ENCODE measurements around the gene ADNP. TPM values are rescaled to one million over a fixed set of nuclear protein-coding genes. Genes with fewer than 3 reads are reported as not detected.

ADNP gene
- total and polyA plus RNA-seq, 10 of the 15 experiments (the other 5 are each of a cell fraction or from before 2014, with no cell fraction given), result 23.0 to 74.4 (median 34.9) TPM

DNA sequence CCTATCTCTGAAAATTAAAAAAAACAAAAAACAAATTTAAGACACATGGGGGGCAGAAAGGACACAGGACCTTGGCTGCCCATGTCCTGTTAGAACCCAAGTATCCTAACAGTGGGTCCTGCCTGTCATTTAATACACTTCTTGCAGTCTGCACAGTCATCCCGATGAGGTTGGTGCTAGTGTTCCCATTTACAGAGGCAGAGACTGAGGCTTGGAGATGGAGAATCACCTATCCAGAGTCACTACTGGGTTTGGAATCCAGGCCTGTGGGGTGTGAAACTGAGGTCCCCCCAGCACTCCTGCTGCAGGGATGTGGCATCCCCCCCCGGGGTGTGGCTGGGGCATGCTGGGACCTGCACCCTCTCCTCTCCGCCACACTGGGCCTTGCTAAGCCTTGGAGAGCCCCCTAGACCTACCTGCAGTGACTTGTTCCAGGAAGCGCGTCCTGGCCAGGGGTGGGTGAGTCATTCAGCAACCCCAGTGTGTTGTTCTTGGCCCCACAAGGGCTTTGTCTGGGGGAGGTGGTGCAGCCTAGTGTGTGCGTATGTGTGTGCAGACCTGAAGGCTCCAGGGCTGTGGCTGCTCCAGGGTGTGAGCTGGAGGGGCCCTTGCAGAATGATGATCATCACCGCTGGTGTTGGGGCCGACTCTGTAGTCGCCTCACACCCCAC lies 86.7 kb downstream of the ADNP start (continued):
- TF ChIP-seq, protein P1, sequence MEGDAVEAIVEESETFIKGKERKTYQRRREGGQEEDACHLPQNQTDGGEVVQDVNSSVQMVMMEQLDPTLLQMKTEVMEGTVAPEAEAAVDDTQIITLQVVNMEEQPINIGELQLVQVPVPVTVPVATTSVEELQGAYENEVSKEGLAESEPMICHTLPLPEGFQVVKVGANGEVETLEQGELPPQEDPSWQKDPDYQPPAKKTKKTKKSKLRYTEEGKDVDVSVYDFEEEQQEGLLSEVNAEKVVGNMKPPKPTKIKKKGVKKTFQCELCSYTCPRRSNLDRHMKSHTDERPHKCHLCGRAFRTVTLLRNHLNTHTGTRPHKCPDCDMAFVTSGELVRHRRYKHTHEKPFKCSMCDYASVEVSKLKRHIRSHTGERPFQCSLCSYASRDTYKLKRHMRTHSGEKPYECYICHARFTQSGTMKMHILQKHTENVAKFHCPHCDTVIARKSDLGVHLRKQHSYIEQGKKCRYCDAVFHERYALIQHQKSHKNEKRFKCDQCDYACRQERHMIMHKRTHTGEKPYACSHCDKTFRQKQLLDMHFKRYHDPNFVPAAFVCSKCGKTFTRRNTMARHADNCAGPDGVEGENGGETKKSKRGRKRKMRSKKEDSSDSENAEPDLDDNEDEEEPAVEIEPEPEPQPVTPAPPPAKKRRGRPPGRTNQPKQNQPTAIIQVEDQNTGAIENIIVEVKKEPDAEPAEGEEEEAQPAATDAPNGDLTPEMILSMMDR (IDR thresholded peaks at IDR 0.05 in 2 of 3, conservative IDR thresholded peaks at IDR 0.05 in 1 of 3; ENCODE audit: control insufficient read depth in 2 of 3, extremely low read depth in 1 of 3, insufficient read depth in 1 of 3, low read depth in 3 of 3, low read length in 3 of 3), result peak in 1 of 3 experiments; percentile 6; a peak in 1 of 6 replicates
- TF ChIP-seq SP1 (IDR thresholded peaks at IDR 0.05; ENCODE audit: low read depth, low read length) (peak; percentile 78), RBBP5 (conservative IDR thresholded peaks at IDR 0.05) (no peak), PAX5 (IDR thresholded peaks at IDR 0.05; ENCODE audit: borderline replicate concordance, low read depth, low read length) (peak; percentile 90), IRF5 (IDR thresholded peaks at IDR 0.05; ENCODE audit: borderline replicate concordance) (no peak), SREBF1 (IDR thresholded peaks at IDR 0.05; ENCODE audit: low read length) (no peak), TCF3 (IDR thresholded peaks at IDR 0.05; ENCODE audit: borderline replicate concordance, insufficient read depth, low read depth, low read length) (peak; percentile 66; the same call in 1 of the 2 replicates), RELB (IDR thresholded peaks at IDR 0.05; ENCODE audit: low read depth) (peak; percentile 69; the same call in 1 of the 2 replicates), SMARCA5 (IDR thresholded peaks at IDR 0.05) (peak; percentile 85; the same call in 1 of the 2 replicates), ZNF274 (IDR thresholded peaks at IDR 0.05; ENCODE audit: insufficient read depth, insufficient read length) (no peak), SMAD5 (IDR thresholded peaks at IDR 0.05; ENCODE audit: low read depth) (no peak), ATF2 (IDR thresholded peaks at IDR 0.05; ENCODE audit: low read length) (peak; percentile 43; the same call in 1 of the 2 replicates), ZNF384 (IDR thresholded peaks at IDR 0.05; ENCODE audit: borderline replicate concordance, low read depth, low read length) (no peak), E2F4 (IDR thresholded peaks at IDR 0.05; ENCODE audit: low read depth, low read length) (no peak), BRCA1 (IDR thresholded peaks at IDR 0.05; ENCODE audit: low read depth, low read length) (no peak), RAD21 (IDR thresholded peaks at IDR 0.05; ENCODE audit: insufficient read depth, low read depth, low read length) (peak; percentile 33), POLR2A (IDR thresholded peaks at IDR 0.05; ENCODE audit: low read depth, low read length) (peak; percentile 73), SIX5 (IDR thresholded peaks at IDR 0.05; ENCODE audit: low read depth, low read length, severe bottlenecking) (no peak), KLF5 (IDR thresholded peaks at IDR 0.05; ENCODE audit: partially characterized antibody) (no peak), GATAD2B (conservative IDR thresholded peaks at IDR 0.05; ENCODE audit: low read depth) (peak; percentile 76; the same call in 1 of the 2 replicates), PML (IDR thresholded peaks at IDR 0.05; ENCODE audit: low read length) (no peak), CHD4 (IDR thresholded peaks at IDR 0.05) (no peak), IRF4 (IDR thresholded peaks at IDR 0.05; ENCODE audit: low read depth, low read length) (peak; percentile 97)
- TF ChIP-seq, protein P2, sequence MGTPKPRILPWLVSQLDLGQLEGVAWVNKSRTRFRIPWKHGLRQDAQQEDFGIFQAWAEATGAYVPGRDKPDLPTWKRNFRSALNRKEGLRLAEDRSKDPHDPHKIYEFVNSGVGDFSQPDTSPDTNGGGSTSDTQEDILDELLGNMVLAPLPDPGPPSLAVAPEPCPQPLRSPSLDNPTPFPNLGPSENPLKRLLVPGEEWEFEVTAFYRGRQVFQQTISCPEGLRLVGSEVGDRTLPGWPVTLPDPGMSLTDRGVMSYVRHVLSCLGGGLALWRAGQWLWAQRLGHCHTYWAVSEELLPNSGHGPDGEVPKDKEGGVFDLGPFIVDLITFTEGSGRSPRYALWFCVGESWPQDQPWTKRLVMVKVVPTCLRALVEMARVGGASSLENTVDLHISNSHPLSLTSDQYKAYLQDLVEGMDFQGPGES (IDR thresholded peaks at IDR 0.05), result no peak

Data from GM12878 (cell line).